Pancreas (tissue), 10 donors: Measurements from ENCODE around the gene HLA-DMB. TPM values are rescaled to one million over a fixed set of nuclear protein-coding genes. Genes with fewer than 3 reads are reported as not detected.

Experiments used
- ATAC-seq, 4 donors: fragments of 200-7000 bp; cut with Tn5 transposase; one replicate each; pipeline versions ENCODE4 v1.8.0 to v1.9.1; 2020; ENCODE audit warnings: mild to moderate bottlenecking in 4 of 4, moderate library complexity in 4 of 4
- DNase-seq, 6 donors: peaks; one replicate each; pipeline ENCODE4 v3.0.0-alpha.2; 2020
- FAIRE-seq: peaks from 2 replicates; lab custom pipeline; 2012; peaks lifted over from hg19 to GRCh38; lab: Jason Lieb, UNC
- H3K27ac ChIP-seq, 4 donors: fragments of 200-600 bp; sonication (generic); 1 replicate in 3 of 4; 2 replicates in 1 of 4; pipeline versions ENCODE4 v1.5.0 to v1.8.0; 2020
- H3K27me3 ChIP-seq, 4 donors: fragments of 200-600 bp; one replicate each; pipeline ENCODE4 v1.8.0; 2021
- H3K36me3 ChIP-seq, 3 donors: fragments of 200-600 bp; sonication (generic) in 1 of 3; one replicate each; pipeline versions ENCODE4 v1.5.0 to v1.8.0; 2020 to 2021
- H3K4me1 ChIP-seq, 3 donors: fragments of 200-600 bp; one replicate each; pipeline ENCODE4 v1.8.0; 2021
- H3K4me3 ChIP-seq, 4 donors: fragments of 200-600 bp; sonication (generic) in 2 of 4; one replicate each; pipeline versions ENCODE4 v1.5.0 to v1.8.0; 2020 to 2021
- H3K9me3 ChIP-seq, 4 donors: fragments of 200-600 bp; one replicate each; pipeline ENCODE4 v1.8.0; 2021
- CTCF ChIP-seq, 4 donors: fragments of 200-600 bp; sonication (generic) in 3 of 4; IDR thresholded peaks; one replicate each; pipeline versions ENCODE4 v1.5.0 to v1.8.0; 2021; ENCODE audit warnings: antibody characterized with exemption in 4 of 4
- WGBS, 2 donors: extraction: QIAGEN DNeasy Blood & Tissue Kit; methylation state at CpG; one replicate each; pipeline ENCODE4 v1.1.7; 2013; 5-methylcytosine and 5-hydroxymethylcytosine counted together
- intact Hi-C, 3 donors: fragments of 100-400 bp; cut with DNase I; formaldehyde crosslinking; loops; one replicate each; pipeline versions ENCODE4 v1.11.1 to v1.14.2; 2022
- polyA plus RNA-seq, 2 donors: library from polyadenylated mRNA; stranded (reverse); fragments of 200-250 nt; gene quantifications; one replicate each; pipeline ENCODE4 v1.2.3, GENCODE V29; 2013
- total RNA-seq, 6 donors: library from RNA; stranded (reverse); fragmentation: NEBNext Ultra II Directional in 4 of 6; extraction: Animal tissue kit (Norgen Biotek cat#: 25700) in 4 of 6; gene quantifications; one replicate each; pipeline versions ENCODE4 v1.2.1 to v1.2.4, GENCODE V29; 2021 to 2023
- donor health status: healthy with polysubstance abuse.
- donor health status: DM: no; HTN: no; CAD: no; lungs with moderate emphysema.
- donor health status: DM: no; HTN: no; CAD: no.
- donor health status: control.
- donor health status: control.
- donor health status: Bipolar disorder and iron deficiency.
- donor health status: DM: yes; HTN: yes; CAD: no.
- donor health status: DM: no; HTN: no; CAD: no.
- donor health status: DM: no; HTN: no; CAD: no.
- donor health status: DM: yes; HTN: yes; CAD: no.

The HLA-DMB gene
- total and polyA plus RNA-seq, 8 donors = 1.9 to 42.6 (median 4.3) TPM

- Histone ChIP-seq H3K27ac (no peak overlapping the region), H3K4me1 (peaks cover 0 to 6% (median 0%) of the 10 kb centered on the region in 3 donors), H3K36me3 (no peaks in the 10 kb centered on the region), H3K4me3 (no peak overlapping the region), H3K27me3 (no peaks in the 10 kb centered on the region), H3K9me3 (no peaks in the 10 kb centered on the region)
- 84 to 89% methylated on average over 8 of the region's 8 CpGs for WGBS, 2 donors
- no peak for TF ChIP-seq CTCF (IDR thresholded peaks at IDR 0.05)
- ATAC-seq (no peak), DNase-seq (no peak), FAIRE-seq (no peak)
- intact Hi-C loops = no loop called here
These were observed 9.6 kb upstream of the HLA-DMB start for GRCh38 chr6:32950449-32950848.

- WGBS, 2 donors = 87 to 89% methylated on average over 3 of the region's 3 CpGs
- DNase-seq = no peak
These were observed 9.2 kb upstream of the HLA-DMB start for GRCh38 chr6:32950010-32950409.

GRCh38 chr6:32949113-32949512 is 8.3 kb upstream of the HLA-DMB start:
- DNase-seq (no peak), ATAC-seq (no peak), FAIRE-seq (no peak)
- H3K9me3 ChIP-seq = no peaks in the 10 kb centered on the region
- H3K4me1 ChIP-seq = no peaks in the 10 kb centered on the region
- H3K27me3 ChIP-seq = no peaks in the 10 kb centered on the region
- no peak overlapping the region for H3K4me3 ChIP-seq
- intact Hi-C loops = loop anchor here in 2 of 3 donors (5.0 kb wide), 1 partner anchor 62 kb away; no protein-coding TSS in a partner anchor
- no peak for TF ChIP-seq CTCF (IDR thresholded peaks at IDR 0.05)
- no peaks in the 10 kb centered on the region for H3K36me3 ChIP-seq
- no peak overlapping the region for H3K27ac ChIP-seq
- WGBS, 2 donors = 75 to 85% methylated on average over 9 of the region's 9 CpGs

More at GRCh38 chr6:32950010-32950409, 9.2 kb upstream of the HLA-DMB start:
- no peak overlapping the region for H3K27ac ChIP-seq
- intact Hi-C loops = no loop called here
- H3K4me3 ChIP-seq = no peak overlapping the region
- H3K4me1 ChIP-seq = peaks cover 0 to 2% (median 0%) of the 10 kb centered on the region in 3 donors
- ATAC-seq = no peak
- no peaks in the 10 kb centered on the region for H3K36me3 ChIP-seq
- H3K9me3 ChIP-seq = no peaks in the 10 kb centered on the region
- FAIRE-seq = no peak
- no peak for TF ChIP-seq CTCF (IDR thresholded peaks at IDR 0.05)
- no peaks in the 10 kb centered on the region for H3K27me3 ChIP-seq

- Histone ChIP-seq H3K4me1 (no peaks in the 10 kb centered on the region), H3K27ac (no peak overlapping the region), H3K36me3 (no peaks in the 10 kb centered on the region), H3K4me3 (no peak overlapping the region), H3K9me3 (no peaks in the 10 kb centered on the region), H3K27me3 (no peaks in the 10 kb centered on the region)
- WGBS, 2 donors = 62% methylated on average over 11 of the region's 11 CpGs
- peak; percentile 18 to 66 (median 44) for TF ChIP-seq CTCF (IDR thresholded peaks at IDR 0.05)
- no peak for FAIRE-seq
- intact Hi-C loops = loop anchor here in 2 of 3 donors (5.0 kb wide), 1 partner anchor 61 kb away; no protein-coding TSS in a partner anchor
- ATAC-seq = peak; percentile 68 to 91 (median 78)
- DNase-seq = peak in 3 of 6 donors; percentile 42 to 51 (median 44)
These were observed 7.0 kb upstream of the HLA-DMB start for GRCh38 chr6:32947552-32948465.

GRCh38 chr6:32946893-32947292 is 6.1 kb upstream of the HLA-DMB start:
- H3K4me1 ChIP-seq = no peaks in the 10 kb centered on the region
- H3K27me3 ChIP-seq = no peaks in the 10 kb centered on the region
- H3K27ac ChIP-seq = no peak overlapping the region
- no peak for DNase-seq
- TF ChIP-seq CTCF (IDR thresholded peaks at IDR 0.05) = no peak
- intact Hi-C loops = loop anchor here in 2 of 3 donors (5.0 kb wide), 1 partner anchor 60 kb away; no protein-coding TSS in a partner anchor
- H3K4me3 ChIP-seq = no peak overlapping the region
- ATAC-seq = no peak
- H3K36me3 ChIP-seq = no peaks in the 10 kb centered on the region
- FAIRE-seq = no peak
- no peaks in the 10 kb centered on the region for H3K9me3 ChIP-seq
